Caco-2 (cell line): Measurements from ENCODE around the gene SGK2. TPM values are rescaled to one million over a fixed set of nuclear protein-coding genes. Genes with fewer than 3 reads are reported as not detected.
"Not testable (repeated sequence)": the region's sequence is repeated elsewhere in the genome, so short reads cannot be mapped to it uniquely, and the experiment has no call there.

ENCODE experiments used
- BruUV-seq: library from RNA; stranded (reverse); fragments of 400-500 nt; replicated peaks from 2 replicates; lab custom pipeline; 2021; lab: Mats Ljungman, UMichigan
- CTCF ChIA-PET: fragments of 300-600 bp; sonication (Branson Sonifier 250); formaldehyde crosslinking; loops from one replicate; lab custom pipeline; 2022; ENCODE audit warnings: antibody characterized with exemption; lab: Charles Lee
- POLR2A ChIA-PET: fragments of 300-600 bp; sonication (Branson Sonifier 250); formaldehyde crosslinking; loops from one replicate; lab custom pipeline; 2022; ENCODE audit warnings: antibody characterized with exemption; lab: Charles Lee
- DNase-seq, 2 experiments: peaks; one replicate each; pipeline versions ENCODE4 v3.0.0 to v3.0.0-alpha.2; 2020 to 2022
- H3K27me3 ChIP-seq: replicated peaks from 2 replicates; pipeline ENCODE4 v1.6.0; 2011; ENCODE audit warnings: low read length; ENCODE audit not compliant: control insufficient read depth, insufficient read depth
- H3K36me3 ChIP-seq: 2 replicates; pipeline ENCODE4 v1.5.1; 2011; ENCODE audit warnings: low read length; ENCODE audit not compliant: control insufficient read depth, insufficient read depth
- H3K4me1 ChIP-seq: fragments of 250-450 bp; sonication (Bioruptor Pico); 2 replicates; pipeline ENCODE4 v1.5.1; 2020; ENCODE audit warnings: mild to moderate bottlenecking
- H3K4me3 ChIP-seq: 2 replicates; pipeline ENCODE4 v1.5.1; 2011; ENCODE audit warnings: low read depth, mild to moderate bottlenecking, control low read depth, low read length
- H3K9me3 ChIP-seq: fragments of 250-450 bp; sonication (Bioruptor Pico); 2 replicates; pipeline ENCODE4 v1.5.1; 2020; ENCODE audit warnings: mild to moderate bottlenecking, moderate library complexity
- H3K27ac Mint-ChIP-seq: one replicate; pipeline ENCODE4 v1.8.0; 2022; ENCODE audit warnings: mixed read lengths; ENCODE audit not compliant: unreplicated experiment
- H3K27me3 Mint-ChIP-seq: one replicate; pipeline ENCODE4 v1.8.0; 2022; ENCODE audit warnings: mixed read lengths; ENCODE audit not compliant: insufficient read depth, unreplicated experiment
- H3K36me3 Mint-ChIP-seq: one replicate; pipeline ENCODE4 v1.8.0; 2022; ENCODE audit warnings: mild to moderate bottlenecking, mixed read lengths; ENCODE audit not compliant: insufficient read depth, unreplicated experiment
- H3K4me1 Mint-ChIP-seq: one replicate; pipeline ENCODE4 v1.8.0; 2022; ENCODE audit warnings: low read depth, mixed read lengths; ENCODE audit not compliant: unreplicated experiment
- H3K4me3 Mint-ChIP-seq: one replicate; pipeline ENCODE4 v1.8.0; 2022; ENCODE audit warnings: mild to moderate bottlenecking, moderate library complexity, mixed read lengths; ENCODE audit not compliant: unreplicated experiment
- H3K9me3 Mint-ChIP-seq: one replicate; pipeline ENCODE4 v1.8.0; 2022; ENCODE audit warnings: mixed read lengths; ENCODE audit not compliant: unreplicated experiment
- CTCF ChIP-seq, 2 experiments: fragments of 200-600 bp in 1 of 2; IDR thresholded peaks; 1 replicate in 1 of 2; 2 replicates in 1 of 2; pipeline versions ENCODE4 v1.5.1 to v1.8.0; 2011 to 2022; ENCODE audit warnings: antibody characterized with exemption in 1 of 2, control low read depth in 1 of 2, inconsistent platforms in 1 of 2, low read depth in 1 of 2, low read length in 1 of 2, mild to moderate bottlenecking in 1 of 2, moderate library complexity in 1 of 2; ENCODE audit not compliant: insufficient read depth in 1 of 2, severe bottlenecking in 1 of 2, unreplicated experiment in 1 of 2
- intact Hi-C: fragments of 100-400 bp; cut with micrococcal nuclease; formaldehyde crosslinking; loops from one replicate; pipeline ENCODE4 v1.10.0; 2022; ENCODE audit not compliant: unreplicated experiment
- total RNA-seq: library from RNA; stranded (reverse); gene quantifications from 2 replicates; pipeline ENCODE4 v1.2.3, GENCODE V29; 2022

The SGK2 gene
- total RNA-seq, 1 experiment from 2014 or later, result 5.2 TPM

DNA sequence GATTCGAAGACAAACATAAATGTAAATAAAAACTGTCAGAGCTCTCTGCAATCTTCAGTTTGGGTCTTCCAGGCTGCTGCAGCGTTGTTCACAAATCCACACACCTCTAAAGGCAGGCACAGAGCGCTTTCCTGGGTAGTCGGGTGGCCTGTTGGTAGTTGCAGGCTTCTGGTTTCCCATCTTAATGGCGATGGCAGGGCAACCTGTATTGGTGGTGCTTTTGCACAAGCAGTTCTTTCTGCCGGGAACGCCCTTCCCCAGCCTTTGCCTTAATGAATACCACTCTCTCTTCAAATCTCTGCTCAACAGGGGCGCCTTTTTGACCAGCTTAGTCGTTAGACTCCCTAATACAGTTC is 31.2 kb downstream of the SGK2 start:
- Histone ChIP-seq H3K36me3 (no peaks in the 10 kb centered on the region), H3K27me3 (no peaks in the 10 kb centered on the region), H3K4me1 (peaks cover 4% of the 10 kb centered on the region), H3K4me3 (peak overlapping the region; percentile 72), H3K9me3 (no peaks in the 10 kb centered on the region)
- ChIA-PET POLR2A (interaction anchor here (1.3 to 1.8 kb wide), 3 partner anchors 31 to 132 kb away, joined by 7 to 42 read pairs (median 13); partner anchors contain the start of genes SGK2 and SRSF6), CTCF (interaction anchor here (0.8 to 2.2 kb wide), 5 partner anchors 10 to 141 kb away, joined by 5 to 37 read pairs (median 6); partner anchors contain the start of gene SGK2)
- H3K4me3 Mint-ChIP-seq, result peak overlapping the region; percentile 86
- no peaks in the 10 kb centered on the region for H3K27me3 Mint-ChIP-seq
- peak overlapping the region; percentile 90 for H3K27ac Mint-ChIP-seq
- H3K4me1 Mint-ChIP-seq, result peaks cover 15% of the 10 kb centered on the region
- peaks cover 8% of the 10 kb centered on the region for H3K36me3 Mint-ChIP-seq
- DNase-seq, result peak in 1 of 2 experiments; percentile 47
- intact Hi-C loops, result loop anchor here (1.0 to 2.0 kb wide), 3 partner anchors 32 to 133 kb away; partner anchors contain the start of gene SRSF6
- BruUV-seq, result TSS peak; percentile 91
- H3K9me3 Mint-ChIP-seq, result no peaks in the 10 kb centered on the region
- no peak for TF ChIP-seq CTCF (IDR thresholded peaks at IDR 0.05; ENCODE audit: insufficient read depth in 1 of 2, low read depth in 1 of 2, low read length in 1 of 2, severe bottlenecking in 1 of 2, unreplicated experiment in 1 of 2)

GRCh38 chr20:43590392-43591303 is 31.8 kb downstream of the SGK2 start, which contains the start of gene IFT52:
IFT52 (plus strand) TSS chr20:43590937; CDS start chr20:43594699, 3,762 bp downstream.
- Mint-ChIP-seq H3K27me3 (no peaks in the 10 kb centered on the region), H3K27ac (peak within 1 kb of the TSS; percentile 90), H3K4me3 (peak within 1 kb of the TSS; percentile 86), H3K36me3 (peaks cover 11% of the 10 kb centered on the region), H3K9me3 (no peaks in the 10 kb centered on the region), H3K4me1 (peaks cover 15% of the 10 kb centered on the region)
- Histone ChIP-seq H3K36me3 (no peaks in the 10 kb centered on the region), H3K9me3 (no peaks in the 10 kb centered on the region), H3K4me3 (peak within 1 kb of the TSS; percentile 72), H3K4me1 (no peaks in the 10 kb centered on the region), H3K27me3 (no peaks in the 10 kb centered on the region)
- BruUV-seq, result no TSS peak
- peak; percentile 98 for DNase-seq
- POLR2A ChIA-PET, result interaction anchor here (0.6 to 1.8 kb wide), 11 partner anchors 32 to 1825 kb away, joined by 3 to 42 read pairs (median 7); partner anchors contain the start of genes SGK2 and SRSF6
- CTCF ChIA-PET, result interaction anchor here (0.6 to 2.2 kb wide), 22 partner anchors 10 to 1893 kb away, joined by 3 to 37 read pairs (median 5); partner anchors contain the start of gene SGK2
- intact Hi-C loops, result loop anchor here (1.0 to 2.0 kb wide), 3 partner anchors 32 to 134 kb away; partner anchors contain the start of gene SRSF6
- peak in 1 of 2 experiments; percentile 17 for TF ChIP-seq CTCF (IDR thresholded peaks at IDR 0.05; ENCODE audit: insufficient read depth in 1 of 2, low read depth in 1 of 2, low read length in 1 of 2, severe bottlenecking in 1 of 2, unreplicated experiment in 1 of 2)

GRCh38 chr20:43601960-43602359 is 43.1 kb downstream of the SGK2 start:
- CTCF ChIA-PET, H3K27me3 Mint-ChIP-seq, POLR2A ChIA-PET, H3K4me3 Mint-ChIP-seq, H3K4me1 ChIP-seq, H3K27ac Mint-ChIP-seq, H3K4me3 ChIP-seq, H3K27me3 ChIP-seq, H3K36me3 ChIP-seq, H3K9me3 ChIP-seq, H3K4me1 Mint-ChIP-seq, H3K9me3 Mint-ChIP-seq, BruUV-seq, DNase-seq, intact Hi-C loops: not testable (repeated sequence)
- peaks cover 41% of the 10 kb centered on the region for H3K36me3 Mint-ChIP-seq
